ENCODE results near the gene AHCYL1. TPM values are rescaled to one million over a fixed set of nuclear protein-coding genes. Genes with fewer than 3 reads are reported as not detected.

Gene AHCYL1
- total RNA-seq, 1 experiment from 2014 or later, result 89.0 TPM

GRCh38 chr1:110021285-110021684, 36.7 kb downstream of the AHCYL1 start:
- no peak overlapping the region for H4K5ac ChIP-seq (ENCODE audit: insufficient read length, low read depth, low read length)
- TF ChIP-seq, protein P1, sequence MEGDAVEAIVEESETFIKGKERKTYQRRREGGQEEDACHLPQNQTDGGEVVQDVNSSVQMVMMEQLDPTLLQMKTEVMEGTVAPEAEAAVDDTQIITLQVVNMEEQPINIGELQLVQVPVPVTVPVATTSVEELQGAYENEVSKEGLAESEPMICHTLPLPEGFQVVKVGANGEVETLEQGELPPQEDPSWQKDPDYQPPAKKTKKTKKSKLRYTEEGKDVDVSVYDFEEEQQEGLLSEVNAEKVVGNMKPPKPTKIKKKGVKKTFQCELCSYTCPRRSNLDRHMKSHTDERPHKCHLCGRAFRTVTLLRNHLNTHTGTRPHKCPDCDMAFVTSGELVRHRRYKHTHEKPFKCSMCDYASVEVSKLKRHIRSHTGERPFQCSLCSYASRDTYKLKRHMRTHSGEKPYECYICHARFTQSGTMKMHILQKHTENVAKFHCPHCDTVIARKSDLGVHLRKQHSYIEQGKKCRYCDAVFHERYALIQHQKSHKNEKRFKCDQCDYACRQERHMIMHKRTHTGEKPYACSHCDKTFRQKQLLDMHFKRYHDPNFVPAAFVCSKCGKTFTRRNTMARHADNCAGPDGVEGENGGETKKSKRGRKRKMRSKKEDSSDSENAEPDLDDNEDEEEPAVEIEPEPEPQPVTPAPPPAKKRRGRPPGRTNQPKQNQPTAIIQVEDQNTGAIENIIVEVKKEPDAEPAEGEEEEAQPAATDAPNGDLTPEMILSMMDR (conservative IDR thresholded peaks at IDR 0.05), result no peak
- no peaks in the 10 kb centered on the region for H4K20me1 ChIP-seq (ENCODE audit: control insufficient read depth, insufficient read depth, insufficient read length)
- Mint-ChIP-seq H3K27me3 (ENCODE audit: low read depth) (no peaks in the 10 kb centered on the region), H3K4me1 (no peaks in the 10 kb centered on the region), H3K36me3 (ENCODE audit: insufficient read depth in 1 of 3, low read depth in 3 of 3) (peaks cover 44 to 86% (median 71%) of the 10 kb centered on the region in 3 experiments; a peak in 6 of 7 replicates), H3K27ac (no peak overlapping the region), H3K9me3 (no peaks in the 10 kb centered on the region), H3K4me3 (no peak overlapping the region)
- no peak overlapping the region for H3K4ac ChIP-seq (ENCODE audit: low read depth, low read length)
- H3T11ph ChIP-seq (ENCODE audit: low read length), result no peak overlapping the region
- H3K79me2 ChIP-seq (ENCODE audit: insufficient read depth, low read length), result no peaks in the 10 kb centered on the region
- no peaks in the 10 kb centered on the region for H3K23me2 ChIP-seq (ENCODE audit: insufficient read length, low read depth, low read length, poor library complexity, severe bottlenecking)
- no peaks in the 10 kb centered on the region for H3K4me1 ChIP-seq (ENCODE audit: insufficient read depth, low read length)
- no peaks in the 10 kb centered on the region for H3K27me3 ChIP-seq (ENCODE audit: insufficient read depth, low read length)
- no peak overlapping the region for H2AK5ac ChIP-seq (ENCODE audit: insufficient read length, low read length)
- no peak overlapping the region for H2BK120ac ChIP-seq (ENCODE audit: low read depth, low read length, poor library complexity, severe bottlenecking)
- H3K23ac ChIP-seq (ENCODE audit: insufficient read length, low read depth, low read length), result no peak overlapping the region
- H3K4me2 ChIP-seq (ENCODE audit: insufficient read depth, insufficient read length, low read length), result no peak overlapping the region
- DNase-seq, result no peak
- H3K9me3 ChIP-seq (ENCODE audit: control insufficient read depth, low read depth, low read length), result no peaks in the 10 kb centered on the region
- H3K14ac ChIP-seq (ENCODE audit: insufficient read depth, low read length), result no peak overlapping the region
- no peak overlapping the region for H3K18ac ChIP-seq (ENCODE audit: insufficient read length, low read depth, low read length)
- H4K8ac ChIP-seq (replicated peaks; ENCODE audit: insufficient read length, low read depth, low read length), result no peak overlapping the region
- WGBS (ENCODE audit: extremely low coverage, insufficient read length, low lambda C conversion rate), result no CpG with 5 or more reads among the region's 3 CpGs
- no peaks in the 10 kb centered on the region for H3K79me1 ChIP-seq (ENCODE audit: insufficient read depth, low read depth, low read length, poor library complexity, severe bottlenecking)
- no peak overlapping the region for H4K91ac ChIP-seq (ENCODE audit: insufficient read length, low read depth, low read length)
- no peak overlapping the region for H3K9ac ChIP-seq (ENCODE audit: extremely low read depth, insufficient read length, low read length)
- H2BK15ac ChIP-seq (ENCODE audit: low read depth, low read length), result no peak overlapping the region
- no peak overlapping the region for H2BK20ac ChIP-seq (ENCODE audit: low read depth, low read length, poor library complexity, severe bottlenecking)
- no peak overlapping the region for H2BK5ac ChIP-seq (ENCODE audit: insufficient read length, low read length)
- no peak overlapping the region for H3K56ac ChIP-seq (ENCODE audit: insufficient read length, low read depth, low read length)
- H2BK12ac ChIP-seq (ENCODE audit: insufficient read length, low read depth, low read length), result no peak overlapping the region
- H2AFZ ChIP-seq (ENCODE audit: low read length), result no peak overlapping the region
- no peak overlapping the region for H3K27ac ChIP-seq (ENCODE audit: insufficient read length, low read depth, low read length)

Measured in H9 (cell line).